ENCODE measurements around the gene PDCD1.

The PDCD1 gene

DNA sequence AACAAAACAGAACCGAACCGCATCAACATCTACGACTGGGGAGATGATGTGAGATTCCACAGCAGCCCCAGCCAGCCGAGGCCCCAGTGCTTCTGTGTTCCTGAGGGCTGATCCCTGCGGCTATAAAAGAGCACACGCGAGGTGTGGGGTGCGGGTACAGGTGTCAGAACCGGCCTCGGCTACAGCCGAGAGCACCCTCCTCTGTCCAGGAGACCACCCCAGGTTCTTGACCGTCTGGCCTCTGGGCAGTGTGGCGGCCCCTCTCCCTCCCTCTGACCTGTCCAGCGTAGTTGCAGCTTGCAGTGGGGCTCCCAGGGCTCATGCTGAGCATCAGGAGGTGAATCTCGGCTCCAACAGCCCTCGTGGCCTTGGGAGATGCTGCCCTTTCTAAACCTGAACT lies 34.6 kb upstream of the PDCD1 start:
- H3K9ac ChIP-seq (ENCODE audit: low read depth, low read length): no peak overlapping the region
- peaks cover 4% of the 10 kb centered on the region for H3K27me3 ChIP-seq (ENCODE audit: control insufficient read depth, insufficient read depth, low read length)
- H3K4me1 ChIP-seq (ENCODE audit: control insufficient read depth, insufficient read depth, low read length): peaks cover 8% of the 10 kb centered on the region
- no peaks in the 10 kb centered on the region for H3K9me3 ChIP-seq (replicated peaks; ENCODE audit: low read length)
- no peak overlapping the region for H3K4me3 ChIP-seq (ENCODE audit: low read length)
- no peaks in the 10 kb centered on the region for H3K36me3 ChIP-seq (ENCODE audit: insufficient read depth, low read length)
- no peak overlapping the region for H3K4me2 ChIP-seq (ENCODE audit: low read length)

DNA sequence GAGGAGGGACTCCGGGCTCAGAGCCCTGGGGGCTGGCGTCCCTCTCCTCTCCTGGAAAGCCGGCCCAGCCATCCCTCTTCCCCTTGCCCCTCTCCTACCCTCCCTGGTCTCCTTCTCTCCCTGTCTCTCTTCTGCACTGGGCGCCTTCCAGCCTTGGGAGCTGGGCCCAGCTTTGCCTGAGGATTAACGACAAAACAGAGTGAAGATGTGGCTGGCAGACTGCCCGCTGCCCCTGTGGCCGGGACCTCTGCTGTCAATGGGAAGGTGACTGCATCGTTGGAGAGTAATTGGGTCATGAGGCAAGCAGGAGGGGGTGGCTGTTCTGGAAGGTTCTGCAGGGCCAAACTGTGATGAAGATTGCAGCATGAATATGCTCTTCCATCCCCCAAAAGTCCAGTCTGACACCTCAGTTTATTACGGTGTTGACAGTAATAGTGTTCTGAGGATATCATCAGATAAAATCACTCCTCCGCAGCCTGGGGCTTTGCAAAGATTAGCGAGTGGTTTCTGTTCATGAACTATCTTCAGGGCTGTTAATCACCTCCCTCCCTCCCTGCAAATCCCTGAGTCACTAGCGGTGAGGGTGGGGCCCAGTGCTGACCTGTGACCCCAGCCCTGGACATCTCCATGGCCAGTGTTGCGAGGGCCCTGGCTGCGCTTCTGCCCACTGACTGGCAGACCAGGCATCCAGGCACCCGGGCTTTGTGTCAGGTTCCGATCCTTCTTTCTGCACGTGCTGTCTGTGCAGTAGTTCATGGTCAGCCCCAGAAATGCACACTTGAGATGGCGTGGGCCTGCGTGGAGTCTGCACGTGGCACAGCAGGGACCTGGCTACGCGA lies 33.8 kb upstream of the PDCD1 start:
- H3K9ac ChIP-seq (ENCODE audit: low read depth, low read length): no peak overlapping the region
- H3K36me3 ChIP-seq (ENCODE audit: insufficient read depth, low read length): no peaks in the 10 kb centered on the region
- peak overlapping the region; percentile 31 for H3K4me2 ChIP-seq (ENCODE audit: low read length)
- peaks cover 8% of the 10 kb centered on the region for H3K4me1 ChIP-seq (ENCODE audit: control insufficient read depth, insufficient read depth, low read length)
- no peak overlapping the region for H3K4me3 ChIP-seq (ENCODE audit: low read length)
- no peaks in the 10 kb centered on the region for H3K9me3 ChIP-seq (replicated peaks; ENCODE audit: low read length)
- peaks cover 4% of the 10 kb centered on the region for H3K27me3 ChIP-seq (ENCODE audit: control insufficient read depth, insufficient read depth, low read length)

DNA sequence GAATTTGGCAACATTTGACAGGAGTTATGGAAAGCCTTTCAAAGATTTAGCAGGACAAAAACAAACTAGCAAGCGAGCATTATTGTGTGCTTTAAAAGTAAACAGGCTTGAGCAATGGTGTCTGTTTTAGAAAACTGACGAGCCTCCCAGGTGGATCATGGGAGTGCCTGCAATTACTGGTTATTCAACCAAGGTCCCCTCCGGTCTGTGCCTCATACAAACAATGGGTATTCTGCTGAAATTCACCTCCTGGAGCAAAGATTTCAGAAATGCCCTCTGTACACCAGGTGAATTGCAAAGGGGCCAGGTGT lies 33.2 kb upstream of the PDCD1 start:
- peaks cover 4% of the 10 kb centered on the region for H3K27me3 ChIP-seq (ENCODE audit: control insufficient read depth, insufficient read depth, low read length)
- H3K4me2 ChIP-seq (ENCODE audit: low read length): no peak overlapping the region
- H3K4me3 ChIP-seq (ENCODE audit: low read length): no peak overlapping the region

DNA sequence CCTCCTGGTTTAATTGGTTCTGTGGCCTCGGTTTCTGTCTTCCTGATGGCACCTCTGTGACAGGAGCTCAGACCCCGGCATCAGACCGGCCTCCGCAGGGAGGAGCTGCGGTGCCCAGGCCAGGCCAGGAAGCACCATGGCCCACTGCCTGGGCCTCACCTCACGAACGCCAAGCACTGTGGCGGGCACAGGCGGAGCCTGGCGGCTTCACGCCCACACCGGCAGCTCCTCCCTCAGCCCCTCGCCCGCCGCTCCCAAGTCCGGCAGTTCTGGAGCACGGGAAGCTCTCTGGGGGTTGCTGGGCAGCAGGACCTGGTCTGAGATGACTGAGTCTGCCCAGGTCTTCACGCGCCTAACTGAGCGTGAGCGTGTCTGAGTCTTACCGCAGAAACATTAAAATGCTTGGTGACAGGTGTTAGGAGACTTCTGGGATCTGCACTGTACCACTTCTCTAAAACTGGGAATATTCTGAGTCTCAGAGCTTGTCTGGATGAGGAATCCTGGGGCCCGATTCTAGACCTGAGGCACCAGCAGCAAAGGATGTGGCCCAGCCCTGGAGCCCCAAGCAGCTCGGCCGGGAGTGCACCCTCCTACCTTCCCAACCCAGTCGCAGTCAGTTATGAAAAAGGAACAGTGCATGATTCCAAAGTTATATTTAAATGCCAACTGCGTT lies 32.8 kb upstream of the PDCD1 start:
- Histone ChIP-seq H3K9ac (ENCODE audit: low read depth, low read length) (no peak overlapping the region), H3K4me3 (ENCODE audit: low read length) (no peak overlapping the region)

More for the DNA sequence above, 33.2 kb upstream of the PDCD1 start:
- Histone ChIP-seq H3K9me3 (replicated peaks; ENCODE audit: low read length) (no peaks in the 10 kb centered on the region), H3K36me3 (ENCODE audit: insufficient read depth, low read length) (no peaks in the 10 kb centered on the region), H3K4me1 (ENCODE audit: control insufficient read depth, insufficient read depth, low read length) (peaks cover 8% of the 10 kb centered on the region), H3K9ac (ENCODE audit: low read depth, low read length) (no peak overlapping the region)

DNA sequence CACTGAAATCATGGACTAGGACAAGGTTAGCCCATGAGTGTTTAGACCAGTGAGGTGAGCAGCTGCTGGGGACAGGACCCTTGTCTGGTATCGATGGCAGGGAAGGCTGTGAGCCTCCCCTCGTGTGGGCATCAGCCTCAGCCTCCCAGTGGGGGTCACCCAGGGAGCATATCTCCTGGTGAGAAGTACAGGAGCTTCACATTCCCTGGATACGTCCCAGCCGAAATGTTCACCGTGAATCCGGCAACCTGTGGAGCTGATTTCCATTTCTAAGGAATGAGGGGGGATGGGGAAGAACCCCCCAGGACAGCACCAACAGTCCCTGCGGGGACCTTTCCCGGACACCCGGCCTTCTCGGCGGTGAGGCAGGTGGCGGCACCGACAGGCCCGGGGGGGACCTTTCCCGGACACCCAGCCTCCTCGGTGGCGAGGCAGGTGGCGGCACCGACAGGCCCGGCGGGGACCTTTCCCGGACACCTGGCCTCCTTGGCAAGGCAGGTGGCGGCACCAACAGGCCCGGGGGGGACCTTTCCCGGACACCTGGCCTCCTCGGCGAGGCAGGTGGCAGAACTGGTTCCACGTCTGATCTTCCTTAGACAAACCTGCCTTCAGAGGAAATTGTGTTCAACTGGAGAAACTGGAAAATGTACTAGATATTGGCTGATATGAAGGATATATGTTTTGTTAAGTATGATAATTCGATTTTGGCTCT lies 32.0 kb upstream of the PDCD1 start:
- Histone ChIP-seq H3K27me3 (ENCODE audit: control insufficient read depth, insufficient read depth, low read length) (peaks cover 4% of the 10 kb centered on the region), H3K9ac (ENCODE audit: low read depth, low read length) (no peak overlapping the region), H3K9me3 (replicated peaks; ENCODE audit: low read length) (no peaks in the 10 kb centered on the region), H3K4me2 (ENCODE audit: low read length) (no peak overlapping the region), H3K4me1 (ENCODE audit: control insufficient read depth, insufficient read depth, low read length) (peaks cover 4% of the 10 kb centered on the region), H3K36me3 (ENCODE audit: insufficient read depth, low read length) (no peaks in the 10 kb centered on the region), H3K4me3 (ENCODE audit: low read length) (no peak overlapping the region)

More for the DNA sequence above, 32.8 kb upstream of the PDCD1 start:
- Histone ChIP-seq H3K9me3 (replicated peaks; ENCODE audit: low read length) (no peaks in the 10 kb centered on the region), H3K4me1 (ENCODE audit: control insufficient read depth, insufficient read depth, low read length) (peaks cover 8% of the 10 kb centered on the region), H3K27me3 (ENCODE audit: control insufficient read depth, insufficient read depth, low read length) (peaks cover 4% of the 10 kb centered on the region), H3K4me2 (ENCODE audit: low read length) (no peak overlapping the region), H3K36me3 (ENCODE audit: insufficient read depth, low read length) (no peaks in the 10 kb centered on the region)

DNA sequence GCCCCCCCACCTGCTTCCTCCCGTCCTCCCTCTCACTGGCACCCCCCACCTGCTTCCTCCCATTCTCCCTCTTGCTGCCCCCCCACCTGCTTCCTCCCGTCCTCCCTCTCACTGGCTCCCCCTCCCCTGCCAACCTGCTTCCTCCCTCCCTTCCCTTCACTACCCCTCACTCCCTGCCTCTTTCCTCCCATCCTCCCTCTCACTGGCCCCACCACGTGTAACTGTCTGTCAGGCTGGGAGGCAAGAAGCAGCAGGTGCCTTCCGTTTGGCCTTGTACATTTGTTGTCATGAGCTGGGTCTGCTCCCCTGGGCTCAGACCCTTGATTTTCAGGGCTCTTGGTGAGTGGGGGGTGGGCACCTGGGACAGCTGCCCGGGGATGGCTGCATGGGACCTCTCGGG lies 29.9 kb upstream of the PDCD1 start:
- no peaks in the 10 kb centered on the region for H3K9me3 ChIP-seq (replicated peaks; ENCODE audit: low read length)
- no peaks in the 10 kb centered on the region for H3K4me1 ChIP-seq (ENCODE audit: control insufficient read depth, insufficient read depth, low read length)
- no peak overlapping the region for H3K9ac ChIP-seq (ENCODE audit: low read depth, low read length)
- no peaks in the 10 kb centered on the region for H3K36me3 ChIP-seq (ENCODE audit: insufficient read depth, low read length)
- H3K4me2 ChIP-seq (ENCODE audit: low read length): no peak overlapping the region
- H3K4me3 ChIP-seq (ENCODE audit: low read length): no peak overlapping the region
- H3K27me3 ChIP-seq (ENCODE audit: control insufficient read depth, insufficient read depth, low read length): peaks cover 7% of the 10 kb centered on the region

DNA sequence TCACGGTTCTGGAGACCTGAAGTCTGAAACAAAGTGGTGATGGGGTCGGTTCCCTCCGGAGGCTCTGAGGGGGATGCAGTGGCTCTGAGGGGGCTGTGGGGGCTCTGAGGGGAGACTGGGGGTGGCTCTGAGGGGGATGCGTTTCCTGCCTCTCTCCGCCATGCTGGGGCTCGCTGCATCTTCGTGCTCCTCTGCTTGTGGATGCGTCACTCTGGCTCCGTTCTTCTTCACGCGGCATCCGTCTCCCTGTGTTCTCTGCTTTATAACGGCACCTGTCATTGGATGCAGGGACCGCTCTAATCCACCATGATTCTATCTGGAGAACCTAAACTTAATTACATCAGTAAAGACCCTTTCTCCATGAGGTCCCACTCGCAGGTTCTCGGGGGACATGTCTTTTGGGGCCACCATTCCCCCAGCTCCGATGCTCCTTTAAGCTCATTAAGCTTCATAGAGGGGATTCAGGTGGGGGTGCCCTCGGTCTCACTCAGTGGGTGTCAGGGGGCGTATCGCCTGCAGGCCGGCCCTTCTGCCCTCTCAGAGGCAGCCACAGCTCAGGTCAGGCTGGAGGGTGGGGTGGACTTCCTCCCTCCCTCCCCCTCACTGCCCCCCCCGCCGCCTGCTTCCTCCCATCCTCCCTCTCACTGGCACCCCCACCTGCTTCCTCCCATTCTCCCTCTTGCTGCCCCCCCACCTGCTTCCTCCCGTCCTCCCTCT lies 29.3 kb upstream of the PDCD1 start:
- Histone ChIP-seq H3K9ac (ENCODE audit: low read depth, low read length) (no peak overlapping the region), H3K27me3 (ENCODE audit: control insufficient read depth, insufficient read depth, low read length) (peaks cover 7% of the 10 kb centered on the region), H3K9me3 (replicated peaks; ENCODE audit: low read length) (no peaks in the 10 kb centered on the region), H3K4me2 (ENCODE audit: low read length) (no peak overlapping the region), H3K36me3 (ENCODE audit: insufficient read depth, low read length) (no peaks in the 10 kb centered on the region), H3K4me1 (ENCODE audit: control insufficient read depth, insufficient read depth, low read length) (peaks cover 3% of the 10 kb centered on the region), H3K4me3 (ENCODE audit: low read length) (no peak overlapping the region)

DNA sequence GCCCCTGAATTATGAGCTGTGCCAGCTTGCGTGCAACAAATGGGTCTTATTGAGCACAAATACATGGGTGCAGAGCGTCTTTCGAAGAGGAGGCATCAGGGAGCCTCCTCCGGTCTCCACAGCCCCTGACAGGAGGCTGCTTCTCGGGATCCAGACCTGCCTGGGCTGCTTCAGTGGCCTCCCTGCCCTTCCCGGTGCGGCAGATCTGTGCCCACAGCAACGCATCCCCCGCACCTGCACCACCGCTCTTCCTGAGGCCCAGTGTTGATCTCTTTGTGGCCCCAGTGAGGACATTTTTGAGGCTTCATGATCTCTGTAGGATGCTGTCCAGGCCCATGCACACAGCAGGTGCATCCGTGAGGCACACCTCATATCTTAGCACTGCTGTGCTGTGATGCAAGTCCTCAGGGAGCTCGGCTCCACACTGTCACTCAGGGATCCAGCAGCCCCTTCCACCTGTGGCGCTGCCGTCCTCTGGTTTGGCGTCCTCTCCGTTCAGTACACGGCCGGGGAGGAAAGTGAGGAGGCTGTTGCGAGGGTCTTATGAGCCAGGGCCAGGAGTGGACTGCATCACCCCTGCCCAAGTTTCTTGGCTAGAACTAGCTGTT lies 28.2 kb upstream of the PDCD1 start:
- no peaks in the 10 kb centered on the region for H3K9me3 ChIP-seq (replicated peaks; ENCODE audit: low read length)
- no peak overlapping the region for H3K4me2 ChIP-seq (ENCODE audit: low read length)
- no peaks in the 10 kb centered on the region for H3K36me3 ChIP-seq (ENCODE audit: insufficient read depth, low read length)
- H3K9ac ChIP-seq (ENCODE audit: low read depth, low read length): no peak overlapping the region
- H3K4me1 ChIP-seq (ENCODE audit: control insufficient read depth, insufficient read depth, low read length): peaks cover 14% of the 10 kb centered on the region
- H3K4me3 ChIP-seq (ENCODE audit: low read length): no peak overlapping the region
- H3K27me3 ChIP-seq (ENCODE audit: control insufficient read depth, insufficient read depth, low read length): peaks cover 7% of the 10 kb centered on the region

DNA sequence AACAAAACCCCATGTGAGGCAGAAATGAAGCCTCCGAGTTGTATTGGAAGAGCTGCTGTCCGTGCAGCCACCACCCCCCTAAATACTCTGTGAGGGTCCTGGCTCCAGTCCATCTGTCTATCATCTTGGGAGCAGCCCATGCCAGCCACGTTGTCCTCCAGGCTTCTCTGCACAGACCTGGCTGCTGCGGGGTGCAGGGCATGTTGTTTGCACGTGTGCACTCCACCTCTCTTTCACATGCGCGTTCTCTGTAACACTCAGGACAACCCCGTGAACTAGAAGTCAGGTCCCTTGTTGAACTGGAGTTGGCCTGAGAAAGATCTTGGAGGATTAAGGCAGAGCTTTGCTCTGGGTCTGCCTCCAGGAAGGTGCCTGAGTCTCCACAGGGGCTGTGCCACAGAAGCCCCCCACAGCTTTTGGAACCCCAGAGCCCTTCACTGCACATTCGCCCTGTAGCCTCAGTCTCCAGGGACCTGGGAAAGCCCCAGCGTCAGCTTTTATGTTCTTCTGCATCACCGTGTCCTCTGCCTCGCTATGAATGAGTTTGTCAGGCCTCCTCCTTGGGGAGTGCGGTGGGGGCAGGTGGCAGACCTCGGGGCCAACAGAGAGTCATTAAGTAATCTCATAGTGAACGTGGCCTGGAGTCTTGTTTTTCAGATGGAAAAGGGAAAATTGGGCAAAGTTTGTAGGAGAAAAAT lies 27.4 kb upstream of the PDCD1 start:
- Histone ChIP-seq H3K27me3 (ENCODE audit: control insufficient read depth, insufficient read depth, low read length) (peaks cover 7% of the 10 kb centered on the region), H3K9ac (ENCODE audit: low read depth, low read length) (no peak overlapping the region), H3K4me1 (ENCODE audit: control insufficient read depth, insufficient read depth, low read length) (peaks cover 17% of the 10 kb centered on the region), H3K9me3 (replicated peaks; ENCODE audit: low read length) (no peaks in the 10 kb centered on the region), H3K4me2 (ENCODE audit: low read length) (no peak overlapping the region), H3K36me3 (ENCODE audit: insufficient read depth, low read length) (no peaks in the 10 kb centered on the region), H3K4me3 (ENCODE audit: low read length) (no peak overlapping the region)

DNA sequence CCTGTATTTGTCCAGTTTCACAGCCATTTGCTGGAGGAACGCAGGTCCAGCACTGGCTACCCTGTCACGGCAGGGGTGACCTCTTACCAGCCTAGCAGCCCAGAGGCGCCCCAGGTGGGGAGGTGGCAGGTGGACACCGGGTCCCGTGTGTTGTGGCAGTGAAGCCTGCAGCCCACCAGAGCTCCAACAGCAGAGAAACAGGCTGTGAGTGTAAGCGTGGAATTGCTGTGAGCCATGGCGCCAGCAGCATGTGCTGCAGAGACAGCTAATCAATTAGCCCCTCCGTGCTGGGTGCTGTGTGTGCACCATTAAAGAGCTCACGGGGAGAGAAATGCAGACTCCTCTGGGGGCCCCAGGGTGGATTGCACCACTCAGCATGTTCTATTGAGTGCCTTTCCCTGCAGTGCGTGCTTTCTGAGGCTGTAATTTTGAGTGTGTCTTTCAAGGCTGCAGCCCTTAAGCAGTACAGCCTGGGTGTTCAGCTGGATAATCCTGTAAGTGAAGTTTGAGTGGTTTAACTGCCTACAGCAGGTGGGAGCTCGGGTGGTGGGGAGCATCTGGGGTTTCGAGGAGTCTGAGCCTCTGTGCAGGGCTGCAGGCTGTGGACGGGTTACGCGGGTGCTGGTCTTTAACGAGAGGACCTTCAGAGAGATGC lies 26.7 kb upstream of the PDCD1 start:
- Histone ChIP-seq H3K36me3 (ENCODE audit: insufficient read depth, low read length) (no peaks in the 10 kb centered on the region), H3K27me3 (ENCODE audit: control insufficient read depth, insufficient read depth, low read length) (peaks cover 7% of the 10 kb centered on the region), H3K9me3 (replicated peaks; ENCODE audit: low read length) (no peaks in the 10 kb centered on the region), H3K9ac (ENCODE audit: low read depth, low read length) (no peak overlapping the region), H3K4me1 (ENCODE audit: control insufficient read depth, insufficient read depth, low read length) (peaks cover 20% of the 10 kb centered on the region), H3K4me2 (ENCODE audit: low read length) (no peak overlapping the region), H3K4me3 (ENCODE audit: low read length) (no peak overlapping the region)

All from skeletal muscle satellite cell (primary cell).